H9 (cell line): ENCODE results near the gene CFAP97D2. TPM values are rescaled to one million over a fixed set of nuclear protein-coding genes. Genes with fewer than 3 reads are reported as not detected.
A peak's percentile ranks its signal among the peaks of the same experiment; 100 is the strongest.

ENCODE experiments used
- DNase-seq: peaks from one replicate; pipeline ENCODE4 v3.0.0-alpha.2; 2017
- H2AFZ ChIP-seq: one replicate; pipeline ENCODE4 v1.6.1; 2013; ENCODE audit warnings: mild to moderate bottlenecking, low read length, control low read depth, moderate library complexity
- H2AK5ac ChIP-seq: 2 replicates; pipeline ENCODE4 v1.6.1; 2013; ENCODE audit warnings: low read length, control low read depth, mixed read lengths; ENCODE audit not compliant: insufficient read length
- H2BK120ac ChIP-seq: one replicate; pipeline ENCODE4 v1.6.1; 2013; ENCODE audit warnings: low read depth, mild to moderate bottlenecking, low read length, control low read depth, inconsistent platforms; ENCODE audit not compliant: poor library complexity, severe bottlenecking
- H2BK12ac ChIP-seq: 2 replicates; pipeline ENCODE4 v1.6.1; 2013; ENCODE audit warnings: low read length, control low read depth, mixed read lengths, low read depth; ENCODE audit not compliant: insufficient read length
- H2BK15ac ChIP-seq: 2 replicates; pipeline ENCODE4 v1.6.1; 2013; ENCODE audit warnings: low read depth, low read length, control low read depth
- H2BK20ac ChIP-seq: one replicate; pipeline ENCODE4 v1.6.1; 2013; ENCODE audit warnings: low read depth, mild to moderate bottlenecking, low read length, control low read depth, inconsistent platforms; ENCODE audit not compliant: poor library complexity, severe bottlenecking
- H2BK5ac ChIP-seq: 2 replicates; pipeline ENCODE4 v1.6.1; 2013; ENCODE audit warnings: low read length, control low read depth, mixed read lengths; ENCODE audit not compliant: insufficient read length
- H3K14ac ChIP-seq: 2 replicates; pipeline ENCODE4 v1.6.1; 2013; ENCODE audit warnings: low read length, control low read depth; ENCODE audit not compliant: insufficient read depth
- H3K18ac ChIP-seq: 2 replicates; pipeline ENCODE4 v1.6.1; 2013; ENCODE audit warnings: low read depth, mild to moderate bottlenecking, mixed read lengths, low read length, control low read depth; ENCODE audit not compliant: insufficient read length
- H3K23ac ChIP-seq: 2 replicates; pipeline ENCODE4 v1.6.1; 2013; ENCODE audit warnings: low read length, control low read depth, mixed read lengths, low read depth; ENCODE audit not compliant: insufficient read length
- H3K23me2 ChIP-seq: 2 replicates; pipeline ENCODE4 v1.6.1; 2013; ENCODE audit warnings: low read depth, mild to moderate bottlenecking, mixed read lengths, low read length, control low read depth; ENCODE audit not compliant: insufficient read length, poor library complexity, severe bottlenecking
- H3K27ac ChIP-seq: 2 replicates; pipeline ENCODE4 v1.5.1; 2013; ENCODE audit warnings: low read length, control low read depth, mixed read lengths, low read depth; ENCODE audit not compliant: insufficient read length
- H3K27me3 ChIP-seq: 2 replicates; pipeline ENCODE4 v1.6.1; 2013; ENCODE audit warnings: low read length, control low read depth, inconsistent platforms; ENCODE audit not compliant: insufficient read depth
- H3K4ac ChIP-seq: 2 replicates; pipeline ENCODE4 v1.6.1; 2013; ENCODE audit warnings: low read depth, mild to moderate bottlenecking, control low read depth, inconsistent platforms, low read length, moderate library complexity
- H3K4me1 ChIP-seq: 2 replicates; pipeline ENCODE4 v1.6.1; 2013; ENCODE audit warnings: low read length, control low read depth, inconsistent platforms; ENCODE audit not compliant: insufficient read depth
- H3K4me2 ChIP-seq: 2 replicates; pipeline ENCODE4 v1.6.1; 2013; ENCODE audit warnings: low read length, control low read depth, mixed read lengths; ENCODE audit not compliant: insufficient read length, insufficient read depth
- H3K56ac ChIP-seq: 2 replicates; pipeline ENCODE4 v1.6.1; 2013; ENCODE audit warnings: low read depth, mild to moderate bottlenecking, mixed read lengths, low read length, control low read depth; ENCODE audit not compliant: insufficient read length
- H3K79me1 ChIP-seq: 2 replicates; pipeline ENCODE4 v1.6.1; 2013; ENCODE audit warnings: low read depth, mild to moderate bottlenecking, moderate library complexity, low read length, control low read depth, inconsistent platforms; ENCODE audit not compliant: insufficient read depth, poor library complexity, severe bottlenecking
- H3K79me2 ChIP-seq: 2 replicates; pipeline ENCODE4 v1.6.1; 2013; ENCODE audit warnings: low read length, control low read depth, inconsistent platforms; ENCODE audit not compliant: insufficient read depth
- H3K9ac ChIP-seq: 2 replicates; pipeline ENCODE4 v1.6.1; 2013; ENCODE audit warnings: low read length, control low read depth, mixed read lengths; ENCODE audit not compliant: insufficient read length; ENCODE audit errors: extremely low read depth
- H3K9me3 ChIP-seq: one replicate; pipeline ENCODE4 v1.6.1; 2013; ENCODE audit warnings: low read depth, low read length, inconsistent platforms; ENCODE audit not compliant: control insufficient read depth
- H3T11ph ChIP-seq: one replicate; pipeline ENCODE4 v1.6.1; 2013; ENCODE audit warnings: mild to moderate bottlenecking, low read length, control low read depth, inconsistent platforms
- H4K20me1 ChIP-seq: one replicate; pipeline ENCODE4 v1.6.1; 2013; ENCODE audit not compliant: control insufficient read depth, insufficient read length, insufficient read depth
- H4K5ac ChIP-seq: 2 replicates; pipeline ENCODE4 v1.6.1; 2013; ENCODE audit warnings: low read depth, mild to moderate bottlenecking, mixed read lengths, low read length, control low read depth; ENCODE audit not compliant: insufficient read length
- H4K8ac ChIP-seq: replicated peaks from 2 replicates; pipeline ENCODE4 v1.6.1; 2013; ENCODE audit warnings: low read length, control low read depth, mixed read lengths, low read depth; ENCODE audit not compliant: insufficient read length
- H4K91ac ChIP-seq: 2 replicates; pipeline ENCODE4 v1.6.1; 2013; ENCODE audit warnings: low read depth, mild to moderate bottlenecking, moderate library complexity, mixed read lengths, low read length, control low read depth; ENCODE audit not compliant: insufficient read length
- H3K27ac Mint-ChIP-seq, 3 experiments: 2 replicates in 2 of 3; 3 replicates in 1 of 3; pipeline ENCODE4 v1.8.0; 2020 to 2021; ENCODE audit warnings: mixed read lengths in 3 of 3, mild to moderate bottlenecking in 1 of 3, moderate library complexity in 1 of 3
- H3K27me3 Mint-ChIP-seq: 2 replicates; pipeline ENCODE4 v1.8.0; 2021; ENCODE audit warnings: low read depth, mild to moderate bottlenecking, moderate library complexity, mixed read lengths
- H3K36me3 Mint-ChIP-seq, 3 experiments: 2 replicates in 2 of 3; 3 replicates in 1 of 3; pipeline ENCODE4 v1.8.0; 2020 to 2021; ENCODE audit warnings: low read depth in 3 of 3, mixed read lengths in 3 of 3; ENCODE audit not compliant: insufficient read depth in 1 of 3
- H3K4me1 Mint-ChIP-seq, 2 experiments: 2 replicates each; pipeline ENCODE4 v1.8.0; 2020; ENCODE audit warnings: mixed read lengths in 2 of 2
- H3K4me3 Mint-ChIP-seq, 2 experiments: 2 replicates in 1 of 2; 3 replicates in 1 of 2; pipeline ENCODE4 v1.8.0; 2020 to 2021; ENCODE audit warnings: mild to moderate bottlenecking in 2 of 2, mixed read lengths in 2 of 2, moderate library complexity in 1 of 2
- H3K9me3 Mint-ChIP-seq, 2 experiments: 2 replicates in 1 of 2; 3 replicates in 1 of 2; pipeline ENCODE4 v1.8.0; 2020; ENCODE audit warnings: mild to moderate bottlenecking in 2 of 2, mixed read lengths in 2 of 2, moderate library complexity in 1 of 2
- CTCF ChIP-seq: fragments of 200-600 bp; sonication (generic); conservative IDR thresholded peaks from 3 replicates; pipeline ENCODE4 v1.8.0; 2021; ENCODE audit warnings: antibody characterized with exemption, mild to moderate bottlenecking
- WGBS: extraction: QIAGEN DNeasy Blood & Tissue Kit; methylation state at CpG from one replicate; pipeline ENCODE4 v1.1.7; 2013; ENCODE audit warnings: missing lambda C conversion rate, low lambda C conversion rate, mixed read lengths; ENCODE audit not compliant: insufficient read length; ENCODE audit errors: extremely low coverage; 5-methylcytosine and 5-hydroxymethylcytosine counted together
- total RNA-seq: library from RNA; stranded (reverse); gene quantifications from 2 replicates; pipeline ENCODE4 v1.2.1, GENCODE V29; 2021

CFAP97D2 gene
- total RNA-seq, 1 experiment from 2014 or later: not detected

GRCh38 chr13:114228176-114228575, 49.1 kb downstream of the CFAP97D2 start:
- Histone ChIP-seq H2BK5ac (no peak overlapping the region), H3K4me1 (peaks cover 16% of the 10 kb centered on the region; the same call in 1 of the 2 replicates), H3K79me1 (no peaks in the 10 kb centered on the region), H3K27ac (no peak overlapping the region), H2BK120ac (no peak overlapping the region), H3K14ac (no peak overlapping the region), H3K4ac (no peak overlapping the region), H3K23me2 (no peaks in the 10 kb centered on the region), H2AK5ac (no peak overlapping the region), H3K18ac (no peak overlapping the region), H3K27me3 (no peaks in the 10 kb centered on the region), H3K79me2 (no peaks in the 10 kb centered on the region), H4K91ac (no peak overlapping the region), H3K23ac (no peak overlapping the region), H3K9ac (no peak overlapping the region), H4K20me1 (no peaks in the 10 kb centered on the region), H3K56ac (no peak overlapping the region), H2BK20ac (no peak overlapping the region), H2BK12ac (no peak overlapping the region), H3K4me2 (no peak overlapping the region), H2BK15ac (no peak overlapping the region), H2AFZ (no peak overlapping the region), H3T11ph (no peak overlapping the region), H3K9me3 (no peaks in the 10 kb centered on the region), H4K5ac (no peak overlapping the region), H4K8ac (no peak overlapping the region)
- Mint-ChIP-seq H3K27ac (peak overlapping the region in 2 of 3 experiments; percentile 53 to 96; a peak in 4 of 7 replicates), H3K9me3 (peaks cover 0 to 3% of the 10 kb centered on the region in 2 experiments; a peak in 2 of 5 replicates), H3K4me3 (no peak overlapping the region), H3K36me3 (no peaks in the 10 kb centered on the region), H3K27me3 (no peaks in the 10 kb centered on the region; the same call in 1 of the 2 replicates), H3K4me1 (peaks cover 57 to 59% of the 10 kb centered on the region in 2 experiments)
- WGBS: no CpG with 5 or more reads among the region's 9 CpGs
- DNase-seq: no peak
- no peak for TF ChIP-seq CTCF
